A549 (cell line): ENCODE results near the gene SLC24A3.

ENCODE experiments used
- CTCF ChIP-seq: fragments of >200 bp; sonication (Bioruptor Twin); formaldehyde crosslinking; IDR thresholded peaks from 3 replicates; pipeline ENCODE4 v1.5.1; 2016
- ESRRA ChIP-seq: fragments of 150-350 bp; IDR thresholded peaks from 2 replicates; pipeline ENCODE4 v1.6.1; 2014; ENCODE audit warnings: mild to moderate bottlenecking, low read length, borderline replicate concordance
- FOSL2 ChIP-seq, 2 experiments: fragments of 450-650 bp in 1 of 2; fragments of >200 bp in 1 of 2; sonication (Bioruptor Twin) in 1 of 2; formaldehyde crosslinking; IDR thresholded peaks; 2 replicates each; pipeline versions ENCODE4 v1.5.0 to v1.6.1; 2016 to 2020; ENCODE audit warnings: mild to moderate bottlenecking in 1 of 2, moderate library complexity in 1 of 2
- PHF8 ChIP-seq: fragments of 200-600 bp; sonication (generic); IDR thresholded peaks from 2 replicates; pipeline ENCODE4 v1.6.1; 2016; ENCODE audit warnings: low read depth, mild to moderate bottlenecking, antibody characterized with exemption, moderate library complexity, borderline replicate concordance
- REST ChIP-seq: fragments of 200-600 bp; sonication (generic); IDR thresholded peaks from 2 replicates; pipeline ENCODE4 v1.6.1; 2016; ENCODE audit warnings: antibody characterized with exemption, mild to moderate bottlenecking, moderate library complexity
- RFX5 ChIP-seq: fragments of 450-650 bp; IDR thresholded peaks from 2 replicates; pipeline ENCODE4 v1.7.1; 2014; ENCODE audit warnings: antibody characterized with exemption, mild to moderate bottlenecking, moderate library complexity
- SMC3 ChIP-seq: fragments of >200 bp; sonication (Bioruptor Twin); formaldehyde crosslinking; IDR thresholded peaks from 3 replicates; pipeline ENCODE4 v1.6.1; 2018; ENCODE audit warnings: inconsistent platforms

- TF ChIP-seq FOSL2 (IDR thresholded peaks at IDR 0.05) (no peak), FOSL2 (CRISPR knock-in tag; IDR thresholded peaks at IDR 0.05) (no peak), RFX5 (no peak), REST (no peak), CTCF (no peak), ESRRA (no peak), SMC3 (no peak), PHF8 (no peak)
These were observed 375.8 kb downstream of the SLC24A3 start for GRCh38 chr20:19588241-19588640.
